Erythroblast (primary cell): ENCODE measurements around the gene ACSL6.

Source experiments
- GATA1 ChIP-seq: IDR thresholded peaks from 2 replicates; pipeline ENCODE4 v1.6.1; 2011; ENCODE audit warnings: low read depth, mild to moderate bottlenecking, control low read depth, low read length, moderate library complexity
- POLR2A ChIP-seq: IDR thresholded peaks from 2 replicates; pipeline ENCODE4 v1.6.1; 2011; ENCODE audit warnings: mild to moderate bottlenecking, low read length

DNA sequence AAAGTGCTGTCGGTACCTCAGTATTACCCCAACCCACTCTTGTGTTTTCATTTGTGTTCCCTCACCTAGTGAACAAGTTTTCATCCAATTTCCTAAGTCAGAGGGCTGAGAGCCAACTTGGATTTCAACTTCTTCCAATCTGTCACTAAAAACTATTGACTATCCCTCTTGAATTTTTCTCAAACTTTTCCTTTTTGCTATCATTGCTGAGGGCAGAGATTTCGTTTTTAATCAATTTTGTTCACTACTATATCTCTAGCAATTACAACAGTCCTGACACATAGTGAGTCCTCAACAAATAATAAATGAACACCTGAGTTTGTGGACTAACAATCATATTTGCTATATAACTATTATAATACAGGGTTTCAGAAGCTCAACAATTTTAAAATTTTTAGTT lies 95.0 kb downstream of the ACSL6 start:
- TF ChIP-seq POLR2A (no peak), GATA1 (no peak)
